GM23338 (cell line): ENCODE results near the gene EPS8L3.

Experiments
- CREB1 ChIP-seq: fragments of 250-450 bp; sonication (Bioruptor Pico); IDR thresholded peaks from 2 replicates; pipeline ENCODE4 v1.5.0; 2020; ENCODE audit warnings: low read depth, mild to moderate bottlenecking, moderate library complexity
- CTCF ChIP-seq, 2 experiments: fragments of 200-600 bp in 1 of 2; sonication (generic) in 1 of 2; conservative IDR thresholded peaks; 2 replicates each; pipeline versions ENCODE4 v1.5.1 to v1.6.1; 2016 to 2017; ENCODE audit warnings: antibody characterized with exemption in 2 of 2, low read depth in 2 of 2, mild to moderate bottlenecking in 2 of 2, moderate library complexity in 1 of 2
- EZH2 ChIP-seq: fragments of 200-600 bp; sonication (generic); IDR thresholded peaks from one replicate; pipeline ENCODE4 v1.8.0; 2017; ENCODE audit warnings: antibody characterized with exemption, mild to moderate bottlenecking, low read depth; ENCODE audit not compliant: unreplicated experiment
- EZH2phosphoT487 ChIP-seq: fragments of 200-600 bp; sonication (generic); IDR thresholded peaks from one replicate; pipeline ENCODE4 v1.8.1; 2018; ENCODE audit warnings: antibody characterized with exemption; ENCODE audit not compliant: unreplicated experiment
- JUNB ChIP-seq: IDR thresholded peaks from one replicate; pipeline ENCODE4 v1.6.1; 2016; ENCODE audit warnings: antibody characterized with exemption; ENCODE audit not compliant: unreplicated experiment
- POLR2AphosphoS5 ChIP-seq: IDR thresholded peaks from 2 replicates; pipeline ENCODE4 v1.6.1; 2016; ENCODE audit warnings: antibody characterized with exemption, low read depth
- ZNF114 ChIP-seq: fragments of 250-450 bp; sonication (Bioruptor Pico); IDR thresholded peaks from 2 replicates; pipeline ENCODE4 v1.5.0; 2020; ENCODE audit warnings: mild to moderate bottlenecking, moderate library complexity
- ZNF331 ChIP-seq: fragments of 250-450 bp; sonication (Bioruptor Pico); IDR thresholded peaks from 2 replicates; pipeline ENCODE4 v1.5.0; 2020; ENCODE audit warnings: low read depth, mild to moderate bottlenecking, moderate library complexity
- ZNF462 ChIP-seq: fragments of 250-450 bp; sonication (Bioruptor Pico); IDR thresholded peaks from 2 replicates; pipeline ENCODE4 v1.5.0; 2020; ENCODE audit warnings: mild to moderate bottlenecking, moderate library complexity
- TF ChIP-seq, protein P1 (sequence below): IDR thresholded peaks from one replicate; pipeline ENCODE4 v1.6.1; 2018; ENCODE audit warnings: antibody characterized with exemption; ENCODE audit not compliant: unreplicated experiment
- TF ChIP-seq, protein P2 (sequence below): IDR thresholded peaks from 2 replicates; pipeline ENCODE4 v1.6.1; 2016; ENCODE audit warnings: antibody characterized with exemption

DNA sequence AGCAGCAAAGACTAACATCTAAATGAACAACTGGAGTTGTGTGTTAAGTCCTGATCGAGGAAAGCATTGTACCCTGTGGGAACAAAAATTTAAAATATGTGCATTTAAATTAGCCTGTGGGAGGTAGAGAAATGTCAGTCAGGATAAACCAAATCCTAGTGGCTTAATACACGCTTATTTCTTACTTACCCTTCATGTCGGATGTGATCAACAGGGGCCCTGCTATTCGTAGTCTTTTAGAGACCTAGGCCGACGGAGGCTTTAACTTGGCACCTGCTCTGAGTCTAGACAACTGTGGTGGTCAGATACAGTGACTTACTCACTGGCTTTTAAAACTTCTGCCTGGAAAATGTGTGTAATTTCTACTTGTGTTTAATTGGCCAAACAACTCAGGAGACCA lies 33.1 kb downstream of the EPS8L3 start:
- no peak for TF ChIP-seq CTCF (conservative IDR thresholded peaks at IDR 0.05; ENCODE audit: low read depth in 2 of 2)
- no peak for TF ChIP-seq POLR2AphosphoS5
- no peak for TF ChIP-seq EZH2
- TF ChIP-seq, protein P1, sequence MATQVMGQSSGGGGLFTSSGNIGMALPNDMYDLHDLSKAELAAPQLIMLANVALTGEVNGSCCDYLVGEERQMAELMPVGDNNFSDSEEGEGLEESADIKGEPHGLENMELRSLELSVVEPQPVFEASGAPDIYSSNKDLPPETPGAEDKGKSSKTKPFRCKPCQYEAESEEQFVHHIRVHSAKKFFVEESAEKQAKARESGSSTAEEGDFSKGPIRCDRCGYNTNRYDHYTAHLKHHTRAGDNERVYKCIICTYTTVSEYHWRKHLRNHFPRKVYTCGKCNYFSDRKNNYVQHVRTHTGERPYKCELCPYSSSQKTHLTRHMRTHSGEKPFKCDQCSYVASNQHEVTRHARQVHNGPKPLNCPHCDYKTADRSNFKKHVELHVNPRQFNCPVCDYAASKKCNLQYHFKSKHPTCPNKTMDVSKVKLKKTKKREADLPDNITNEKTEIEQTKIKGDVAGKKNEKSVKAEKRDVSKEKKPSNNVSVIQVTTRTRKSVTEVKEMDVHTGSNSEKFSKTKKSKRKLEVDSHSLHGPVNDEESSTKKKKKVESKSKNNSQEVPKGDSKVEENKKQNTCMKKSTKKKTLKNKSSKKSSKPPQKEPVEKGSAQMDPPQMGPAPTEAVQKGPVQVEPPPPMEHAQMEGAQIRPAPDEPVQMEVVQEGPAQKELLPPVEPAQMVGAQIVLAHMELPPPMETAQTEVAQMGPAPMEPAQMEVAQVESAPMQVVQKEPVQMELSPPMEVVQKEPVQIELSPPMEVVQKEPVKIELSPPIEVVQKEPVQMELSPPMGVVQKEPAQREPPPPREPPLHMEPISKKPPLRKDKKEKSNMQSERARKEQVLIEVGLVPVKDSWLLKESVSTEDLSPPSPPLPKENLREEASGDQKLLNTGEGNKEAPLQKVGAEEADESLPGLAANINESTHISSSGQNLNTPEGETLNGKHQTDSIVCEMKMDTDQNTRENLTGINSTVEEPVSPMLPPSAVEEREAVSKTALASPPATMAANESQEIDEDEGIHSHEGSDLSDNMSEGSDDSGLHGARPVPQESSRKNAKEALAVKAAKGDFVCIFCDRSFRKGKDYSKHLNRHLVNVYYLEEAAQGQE = no peak
- no peak for TF ChIP-seq EZH2phosphoT487
- TF ChIP-seq, protein P2, sequence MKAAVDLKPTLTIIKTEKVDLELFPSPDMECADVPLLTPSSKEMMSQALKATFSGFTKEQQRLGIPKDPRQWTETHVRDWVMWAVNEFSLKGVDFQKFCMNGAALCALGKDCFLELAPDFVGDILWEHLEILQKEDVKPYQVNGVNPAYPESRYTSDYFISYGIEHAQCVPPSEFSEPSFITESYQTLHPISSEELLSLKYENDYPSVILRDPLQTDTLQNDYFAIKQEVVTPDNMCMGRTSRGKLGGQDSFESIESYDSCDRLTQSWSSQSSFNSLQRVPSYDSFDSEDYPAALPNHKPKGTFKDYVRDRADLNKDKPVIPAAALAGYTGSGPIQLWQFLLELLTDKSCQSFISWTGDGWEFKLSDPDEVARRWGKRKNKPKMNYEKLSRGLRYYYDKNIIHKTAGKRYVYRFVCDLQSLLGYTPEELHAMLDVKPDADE = no peak
- no peak for TF ChIP-seq CREB1 (CRISPR knock-in tag)
- no peak for TF ChIP-seq ZNF114 (CRISPR knock-in tag)
- no peak for TF ChIP-seq JUNB
- no peak for TF ChIP-seq ZNF462 (CRISPR knock-in tag)
- no peak for TF ChIP-seq ZNF331 (CRISPR knock-in tag)
